Peyer's patch (tissue), 4 donors: ENCODE data around the gene TBATA. TPM values are rescaled to one million over a fixed set of nuclear protein-coding genes. Genes with fewer than 3 reads are reported as not detected.

Experiments used
- DNase-seq, 3 donors: peaks; one replicate each; pipeline ENCODE4 v3.0.0-alpha.2; 2017 to 2019
- H3K27ac ChIP-seq, 4 donors: fragments of 200-600 bp; sonication (generic); one replicate each; pipeline ENCODE4 v1.5.1; 2016 to 2019
- H3K27me3 ChIP-seq, 2 donors: fragments of 200-600 bp; sonication (generic); one replicate each; pipeline ENCODE4 v1.5.1; 2019
- H3K36me3 ChIP-seq, 3 donors: fragments of 200-600 bp; sonication (generic); one replicate each; pipeline ENCODE4 v1.5.1; 2016 to 2019
- H3K4me1 ChIP-seq, 4 donors: fragments of 200-600 bp; sonication (generic); one replicate each; pipeline ENCODE4 v1.5.1; 2016 to 2019
- H3K4me3 ChIP-seq, 4 donors: fragments of 200-600 bp; sonication (generic); 1 replicate in 3 of 4; 2 replicates in 1 of 4; pipeline ENCODE4 v1.5.1; 2016 to 2019; ENCODE audit warnings: mild to moderate bottlenecking in 1 of 4
- H3K9me3 ChIP-seq, 4 donors: fragments of 200-600 bp; sonication (generic); one replicate each; pipeline ENCODE4 v1.5.1; 2016 to 2019; ENCODE audit warnings: mild to moderate bottlenecking in 1 of 4
- POLR2A ChIP-seq, 2 donors: fragments of 450-650 bp; IDR thresholded peaks; one replicate each; pipeline ENCODE4 v1.5.1; 2017; ENCODE audit warnings: antibody characterized with exemption in 2 of 2, mild to moderate bottlenecking in 2 of 2, moderate library complexity in 2 of 2
- total RNA-seq, 4 donors: library from RNA; depleted of rRNA; stranded (reverse); fragments of >200 nt; gene quantifications; one replicate each; pipeline ENCODE4 v1.1.0, GENCODE V29; 2016
- TF ChIP-seq, protein P1 (sequence below), 6 experiments: fragments of 450-650 bp in 4 of 6; fragments of 200-600 bp in 2 of 6; sonication (generic) in 1 of 6; IDR thresholded peaks; one replicate each; pipeline ENCODE4 v1.5.1; 2017 to 2019; ENCODE audit warnings: antibody characterized with exemption in 6 of 6, mild to moderate bottlenecking in 3 of 6, moderate library complexity in 1 of 6

The TBATA gene
- total RNA-seq, 4 donors from 2014 or later: not detected

DNA sequence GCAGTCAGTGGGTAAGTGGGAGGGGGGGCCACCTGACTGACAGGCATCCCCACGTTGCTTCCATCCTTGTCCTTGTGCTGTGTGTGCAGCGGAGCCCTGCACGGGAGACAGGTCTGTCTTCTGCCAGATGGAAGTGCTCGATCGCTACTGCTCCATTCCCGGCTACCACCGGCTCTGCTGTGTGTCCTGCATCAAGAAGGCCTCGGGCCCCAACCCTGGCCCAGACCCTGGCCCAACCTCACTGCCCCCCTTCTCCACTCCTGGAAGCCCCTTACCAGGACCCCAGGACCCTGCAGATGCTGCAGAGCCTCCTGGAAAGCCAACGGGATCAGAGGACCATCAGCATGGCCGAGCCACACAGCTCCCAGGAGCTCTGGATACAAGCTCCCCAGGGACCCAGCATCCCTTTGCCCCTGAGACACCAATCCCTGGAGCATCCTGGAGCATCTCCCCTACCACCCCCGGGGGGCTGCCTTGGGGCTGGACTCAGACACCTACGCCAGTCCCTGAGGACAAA lies 24.8 kb downstream of the TBATA start:
- H3K4me3 ChIP-seq: no peak overlapping the region
- no peak overlapping the region for H3K27ac ChIP-seq
- peak in 1 of 3 donors; percentile 47 for DNase-seq
- no peaks in the 10 kb centered on the region for H3K4me1 ChIP-seq
- no peaks in the 10 kb centered on the region for H3K9me3 ChIP-seq
- H3K27me3 ChIP-seq: no peaks in the 10 kb centered on the region
- H3K36me3 ChIP-seq: no peaks in the 10 kb centered on the region
- TF ChIP-seq POLR2A (IDR thresholded peaks at IDR 0.05): no peak
- TF ChIP-seq, protein P1, sequence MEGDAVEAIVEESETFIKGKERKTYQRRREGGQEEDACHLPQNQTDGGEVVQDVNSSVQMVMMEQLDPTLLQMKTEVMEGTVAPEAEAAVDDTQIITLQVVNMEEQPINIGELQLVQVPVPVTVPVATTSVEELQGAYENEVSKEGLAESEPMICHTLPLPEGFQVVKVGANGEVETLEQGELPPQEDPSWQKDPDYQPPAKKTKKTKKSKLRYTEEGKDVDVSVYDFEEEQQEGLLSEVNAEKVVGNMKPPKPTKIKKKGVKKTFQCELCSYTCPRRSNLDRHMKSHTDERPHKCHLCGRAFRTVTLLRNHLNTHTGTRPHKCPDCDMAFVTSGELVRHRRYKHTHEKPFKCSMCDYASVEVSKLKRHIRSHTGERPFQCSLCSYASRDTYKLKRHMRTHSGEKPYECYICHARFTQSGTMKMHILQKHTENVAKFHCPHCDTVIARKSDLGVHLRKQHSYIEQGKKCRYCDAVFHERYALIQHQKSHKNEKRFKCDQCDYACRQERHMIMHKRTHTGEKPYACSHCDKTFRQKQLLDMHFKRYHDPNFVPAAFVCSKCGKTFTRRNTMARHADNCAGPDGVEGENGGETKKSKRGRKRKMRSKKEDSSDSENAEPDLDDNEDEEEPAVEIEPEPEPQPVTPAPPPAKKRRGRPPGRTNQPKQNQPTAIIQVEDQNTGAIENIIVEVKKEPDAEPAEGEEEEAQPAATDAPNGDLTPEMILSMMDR (IDR thresholded peaks at IDR 0.05): no peak

GRCh38 chr10:70759781-70760180 lies 25.4 kb downstream of the TBATA start:
- TF ChIP-seq, protein P1 (IDR thresholded peaks at IDR 0.05): no peak
- no peak for TF ChIP-seq POLR2A (IDR thresholded peaks at IDR 0.05)
- Histone ChIP-seq H3K4me1 (no peaks in the 10 kb centered on the region), H3K9me3 (no peaks in the 10 kb centered on the region), H3K27ac (no peak overlapping the region), H3K4me3 (no peak overlapping the region), H3K27me3 (no peaks in the 10 kb centered on the region), H3K36me3 (no peaks in the 10 kb centered on the region)
- peak in 1 of 3 donors; percentile 45 for DNase-seq

DNA sequence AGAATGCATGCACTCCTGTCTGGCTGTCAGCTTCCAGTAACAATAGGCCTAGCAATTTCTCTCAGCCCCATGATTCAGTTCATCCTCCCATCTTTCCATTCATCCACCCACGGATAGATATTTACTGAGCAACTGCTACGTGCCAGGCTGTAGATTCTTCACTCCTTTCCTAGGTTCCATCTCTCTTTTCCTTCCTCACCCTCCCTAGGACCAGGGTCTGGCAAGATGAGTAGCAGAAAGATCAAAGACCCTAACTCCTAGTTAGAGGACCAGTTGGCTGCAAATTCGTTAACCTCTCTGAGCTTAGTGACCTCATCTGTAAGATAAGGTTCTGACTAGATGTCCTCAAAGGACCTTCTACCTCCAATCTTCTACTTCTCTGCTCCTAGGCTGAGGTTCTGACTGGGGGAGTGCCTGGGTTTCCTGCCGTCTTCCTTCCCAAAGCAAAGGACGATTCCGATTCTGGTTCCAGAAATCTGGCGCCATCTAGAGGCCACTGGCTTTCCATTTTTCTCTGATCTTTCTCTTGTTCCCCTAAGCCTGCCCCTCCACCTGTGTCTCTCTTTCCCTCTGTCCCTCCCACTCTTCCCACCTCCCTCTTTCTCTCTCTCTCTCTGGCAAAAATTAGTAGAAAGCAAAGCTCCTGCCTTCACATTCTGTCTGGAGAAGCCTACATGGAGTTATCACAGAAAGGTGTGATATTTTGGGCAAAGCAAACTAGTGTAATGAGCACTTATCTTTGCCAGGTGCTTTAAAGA lies 26.2 kb downstream of the TBATA start:
- no peaks in the 10 kb centered on the region for H3K9me3 ChIP-seq
- no peaks in the 10 kb centered on the region for H3K27me3 ChIP-seq
- no peak overlapping the region for H3K27ac ChIP-seq
- DNase-seq: peak; percentile 55 to 89 (median 60)
- H3K36me3 ChIP-seq: no peaks in the 10 kb centered on the region
- H3K4me1 ChIP-seq: no peaks in the 10 kb centered on the region
- no peak overlapping the region for H3K4me3 ChIP-seq
- TF ChIP-seq, protein P1 (IDR thresholded peaks at IDR 0.05): peak; percentile 49 to 76 (median 71)
- no peak for TF ChIP-seq POLR2A (IDR thresholded peaks at IDR 0.05)

DNA sequence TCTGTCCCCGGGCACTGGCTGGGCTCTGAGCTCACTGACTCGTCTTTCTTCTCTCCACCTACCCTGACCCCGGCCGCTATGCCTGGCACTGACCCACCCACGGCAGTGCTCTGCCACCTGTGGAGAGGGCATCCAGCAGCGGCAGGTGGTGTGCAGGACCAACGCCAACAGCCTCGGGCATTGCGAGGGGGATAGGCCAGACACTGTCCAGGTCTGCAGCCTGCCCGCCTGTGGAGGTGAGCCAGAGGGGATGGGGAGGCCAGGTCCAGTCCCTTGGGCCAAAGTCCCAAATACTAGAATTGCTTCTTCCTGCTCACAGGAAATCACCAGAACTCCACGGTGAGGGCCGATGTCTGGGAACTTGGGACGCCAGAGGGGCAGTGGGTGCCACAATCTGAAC lies 27.3 kb downstream of the TBATA start:
- Histone ChIP-seq H3K27ac (no peak overlapping the region), H3K9me3 (no peaks in the 10 kb centered on the region), H3K36me3 (no peaks in the 10 kb centered on the region), H3K27me3 (no peaks in the 10 kb centered on the region), H3K4me3 (no peak overlapping the region), H3K4me1 (no peaks in the 10 kb centered on the region)
- DNase-seq: peak in 1 of 3 donors; percentile 46
- TF ChIP-seq, protein P1 (IDR thresholded peaks at IDR 0.05): no peak
- TF ChIP-seq POLR2A (IDR thresholded peaks at IDR 0.05): no peak

GRCh38 chr10:70756700-70757360 lies 28.3 kb downstream of the TBATA start:
- Histone ChIP-seq H3K4me1 (no peaks in the 10 kb centered on the region), H3K4me3 (no peak overlapping the region), H3K9me3 (no peaks in the 10 kb centered on the region), H3K27me3 (no peaks in the 10 kb centered on the region), H3K27ac (no peak overlapping the region), H3K36me3 (no peaks in the 10 kb centered on the region)
- TF ChIP-seq POLR2A (IDR thresholded peaks at IDR 0.05): no peak
- TF ChIP-seq, protein P1 (IDR thresholded peaks at IDR 0.05): no peak
- DNase-seq: peak in 1 of 3 donors; percentile 15
